Thymus (tissue), 11 donors: ENCODE measurements around the gene SLAMF6. TPM values are rescaled to one million over a fixed set of nuclear protein-coding genes. Genes with fewer than 3 reads are reported as not detected.
"Not testable (repeated sequence)": the region's sequence is repeated elsewhere in the genome, so short reads cannot be mapped to it uniquely, and the experiment has no call there.

ENCODE experiments used
- DNase-seq, 9 donors: peaks; one replicate each; pipeline ENCODE4 v3.0.0-alpha.2; 2013; ENCODE audit warnings: low spot score in 9 of 9, low read depth in 6 of 9, missing footprints in 1 of 9
- H3K27ac ChIP-seq, 2 donors: one replicate each; pipeline ENCODE4 v1.5.1; 2013; ENCODE audit warnings: control low read depth in 1 of 2, low read depth in 1 of 2, low read length in 1 of 2, mild to moderate bottlenecking in 1 of 2, moderate library complexity in 1 of 2
- H3K27me3 ChIP-seq, 2 donors: one replicate each; pipeline ENCODE4 v1.5.1; 2013; ENCODE audit warnings: low read length in 1 of 2; ENCODE audit not compliant: control insufficient read depth in 2 of 2, insufficient read depth in 1 of 2
- H3K36me3 ChIP-seq, 2 donors: one replicate each; pipeline ENCODE4 v1.5.1; 2013; ENCODE audit warnings: low read length in 1 of 2, mild to moderate bottlenecking in 1 of 2, moderate library complexity in 1 of 2; ENCODE audit not compliant: control insufficient read depth in 2 of 2, insufficient read depth in 2 of 2
- H3K4me1 ChIP-seq, 2 donors: one replicate each; pipeline ENCODE4 v1.5.1; 2013; ENCODE audit warnings: low read length in 2 of 2; ENCODE audit not compliant: control insufficient read depth in 2 of 2, insufficient read depth in 2 of 2
- H3K4me3 ChIP-seq, 2 donors: one replicate each; pipeline ENCODE4 v1.5.1; 2013; ENCODE audit warnings: low read length in 2 of 2, control low read depth in 1 of 2, mild to moderate bottlenecking in 1 of 2
- H3K9me3 ChIP-seq, 2 donors: one replicate each; pipeline ENCODE4 v1.5.1; 2013; ENCODE audit warnings: low read length in 1 of 2, mild to moderate bottlenecking in 1 of 2; ENCODE audit not compliant: control insufficient read depth in 2 of 2, insufficient read depth in 1 of 2
- WGBS: extraction: QIAGEN DNeasy Blood & Tissue Kit; methylation state at CpG from one replicate; pipeline ENCODE4 v1.1.7; 2013; 5-methylcytosine and 5-hydroxymethylcytosine counted together
- polyA plus RNA-seq: library from polyadenylated mRNA; stranded (reverse); fragments of 200-250 nt; gene quantifications from one replicate; pipeline ENCODE4 v1.2.3, GENCODE V29; 2013
- total RNA-seq: library from RNA; stranded (reverse); fragments of 120-200 nt; gene quantifications from one replicate; pipeline ENCODE4 v1.2.4, GENCODE V29; 2013
- donor health status: healthy.

Gene SLAMF6
- total and polyA plus RNA-seq, 2 donors, result 11.5 to 12.6 TPM

GRCh38 chr1:160538985-160539651 is 16.1 kb upstream of the SLAMF6 start:
- peaks cover 32 to 52% of the 10 kb centered on the region in 2 donors for H3K4me1 ChIP-seq
- WGBS, result 71% methylated on average over 5 of the region's 5 CpGs
- no peaks in the 10 kb centered on the region for H3K27me3 ChIP-seq
- H3K27ac ChIP-seq, result peak overlapping the region; percentile 62 to 94
- no peak overlapping the region for H3K4me3 ChIP-seq
- DNase-seq, result peak in 1 of 9 donors; percentile 57
- H3K36me3 ChIP-seq, result no peaks in the 10 kb centered on the region
- peaks cover 1 to 3% of the 10 kb centered on the region in 2 donors for H3K9me3 ChIP-seq

GRCh38 chr1:160537714-160538665 is 14.9 kb upstream of the SLAMF6 start:
- DNase-seq, result no peak
- 99% methylated on average over 8 of the region's 8 CpGs for WGBS
- Histone ChIP-seq H3K4me1 (peaks cover 30 to 46% of the 10 kb centered on the region in 2 donors), H3K36me3 (no peaks in the 10 kb centered on the region), H3K4me3 (no peak overlapping the region), H3K27ac (peak overlapping the region in 1 of 2 donors; percentile 94), H3K9me3 (peaks cover 1 to 7% of the 10 kb centered on the region in 2 donors), H3K27me3 (no peaks in the 10 kb centered on the region)

- Histone ChIP-seq H3K9me3 (peaks cover 1 to 22% of the 10 kb centered on the region in 2 donors), H3K4me3 (no peak overlapping the region), H3K27me3 (no peaks in the 10 kb centered on the region), H3K36me3 (no peaks in the 10 kb centered on the region), H3K4me1 (peaks cover 14 to 22% of the 10 kb centered on the region in 2 donors), H3K27ac (no peak overlapping the region)
- WGBS, result 96% methylated on average over 3 of the region's 3 CpGs
- DNase-seq, result no peak
Measured at GRCh38 chr1:160534823-160535605, 12.0 kb upstream of the SLAMF6 start.

- not testable (repeated sequence) for H3K36me3 ChIP-seq, H3K27me3 ChIP-seq, H3K4me3 ChIP-seq, DNase-seq, H3K27ac ChIP-seq
- H3K9me3 ChIP-seq, result peaks cover 1 to 22% of the 10 kb centered on the region in 2 donors
- WGBS, result 99% methylated on average over 5 of the region's 5 CpGs
- H3K4me1 ChIP-seq, result peaks cover 0 to 16% of the 10 kb centered on the region in 2 donors
Measured at GRCh38 chr1:160532557-160532813, 9.4 kb upstream of the SLAMF6 start.

DNA sequence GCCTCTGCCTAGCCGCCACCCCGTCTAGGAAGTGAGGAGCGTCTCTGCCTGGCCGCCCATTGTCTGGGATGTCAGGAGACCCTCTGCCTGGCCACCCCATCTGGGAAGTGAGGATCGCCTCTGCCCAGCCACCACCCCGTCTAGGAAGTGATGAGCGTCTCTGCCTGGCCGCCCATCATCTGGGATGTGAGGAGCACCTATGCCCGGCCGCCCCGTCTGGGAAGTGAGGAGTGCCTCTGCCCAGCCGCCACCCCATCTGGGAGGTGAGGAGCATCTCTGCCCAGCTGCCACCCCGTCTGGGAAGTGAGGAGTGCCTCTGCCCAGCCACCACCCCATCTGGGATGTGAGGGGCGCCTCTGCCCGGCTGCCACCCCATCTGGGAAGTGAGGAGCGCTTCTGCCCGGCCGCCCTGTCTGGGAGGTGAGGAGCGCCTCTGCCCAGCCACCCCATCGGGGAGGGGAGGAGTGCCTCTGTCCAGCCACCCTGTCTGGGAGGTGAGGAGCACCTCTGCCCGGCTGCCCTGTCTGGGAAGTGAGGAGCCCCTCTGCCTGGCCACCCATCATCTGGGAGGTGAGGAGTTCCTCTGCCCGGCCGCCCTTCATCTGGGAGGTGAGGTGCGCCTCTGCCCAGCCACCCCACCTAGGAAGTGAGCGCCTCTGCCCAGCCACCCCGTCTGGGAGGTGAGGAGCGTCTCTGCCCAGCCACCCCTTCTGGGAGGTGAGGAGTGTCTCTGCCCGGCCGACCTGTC is 8.9 kb upstream of the SLAMF6 start:
- WGBS, result 95% methylated on average over 29 of the region's 29 CpGs
- H3K4me1 ChIP-seq, result peaks cover 0 to 14% of the 10 kb centered on the region in 2 donors
- not testable (repeated sequence) for DNase-seq, H3K27me3 ChIP-seq, H3K27ac ChIP-seq, H3K4me3 ChIP-seq, H3K36me3 ChIP-seq
- H3K9me3 ChIP-seq, result peaks cover 1 to 22% of the 10 kb centered on the region in 2 donors

- H3K4me1 ChIP-seq, result peaks cover 0 to 13% of the 10 kb centered on the region in 2 donors
- H3K27ac ChIP-seq, H3K27me3 ChIP-seq, H3K36me3 ChIP-seq, H3K4me3 ChIP-seq, DNase-seq: not testable (repeated sequence)
- H3K9me3 ChIP-seq, result peaks cover 0 to 22% of the 10 kb centered on the region in 2 donors
- 70% methylated on average over 7 of the region's 7 CpGs for WGBS
Measured at GRCh38 chr1:160529401-160529952, 6.4 kb upstream of the SLAMF6 start.

GRCh38 chr1:160523789-160524188 is 734 bp upstream of the SLAMF6 start:
- not testable (repeated sequence) for H3K36me3 ChIP-seq, H3K4me3 ChIP-seq, DNase-seq, H3K9me3 ChIP-seq, H3K27ac ChIP-seq, H3K27me3 ChIP-seq
- H3K4me1 ChIP-seq, result peaks cover 25 to 33% of the 10 kb centered on the region in 2 donors
- 98% methylated on average over 2 of the region's 2 CpGs for WGBS

- Histone ChIP-seq H3K36me3 (no peaks in the 10 kb centered on the region), H3K4me1 (peaks cover 25 to 33% of the 10 kb centered on the region in 2 donors), H3K27me3 (no peaks in the 10 kb centered on the region), H3K27ac (peak overlapping the region; percentile 69 to 75), H3K9me3 (peaks cover 0 to 3% of the 10 kb centered on the region in 2 donors), H3K4me3 (peak overlapping the region; percentile 42 to 61)
- 84% methylated on average over 3 of the region's 3 CpGs for WGBS
- DNase-seq, result peak in 1 of 9 donors; percentile 15
Measured at GRCh38 chr1:160522136-160522535, 919 bp downstream of the SLAMF6 start.
